Measurements from ENCODE around the gene ZNF497. TPM values are rescaled to one million over a fixed set of nuclear protein-coding genes. Genes with fewer than 3 reads are reported as not detected.
A peak's percentile ranks its signal among the peaks of the same experiment; 100 is the strongest.

Gene ZNF497
- total RNA-seq, 5 donors from 2014 or later (not counting 1 experiment from before 2014, with no cell fraction given): 0.98 to 3.4 (median 2.2) TPM

- Mint-ChIP-seq H3K27ac (no peak overlapping the region), H3K9me3 (no peaks in the 10 kb centered on the region), H3K4me1 (peaks cover 0 to 6% (median 5%) of the 10 kb centered on the region in 3 donors), H3K36me3 (peaks cover 50% of the 10 kb centered on the region), H3K4me3 (no peak overlapping the region), H3K27me3 (no peaks in the 10 kb centered on the region)
- ChIA-PET CTCF (no interaction called here), POLR2A (no interaction called here)
- 80% methylated on average over 1 of the region's 4 CpGs for WGBS (ENCODE audit: insufficient coverage)
- Histone ChIP-seq H3K4me1 (ENCODE audit: control insufficient read depth in 1 of 2, extremely low read depth in 1 of 2, insufficient read depth in 2 of 2, low read length in 2 of 2) (no peaks in the 10 kb centered on the region), H3K27ac (ENCODE audit: low read length) (no peak overlapping the region), H3K27me3 (replicated peaks in 1 of 2; ENCODE audit: control insufficient read depth in 2 of 2, extremely low read depth in 1 of 2, insufficient read depth in 2 of 2, low read length in 1 of 2) (no peaks in the 10 kb centered on the region), H3K9me3 (no peaks in the 10 kb centered on the region), H3K36me3 (ENCODE audit: control insufficient read depth in 2 of 2, extremely low read depth in 1 of 2, insufficient read depth in 1 of 2, low read length in 1 of 2) (peaks cover 11 to 17% of the 10 kb centered on the region in 2 donors), H3K4me3 (ENCODE audit: control insufficient read depth in 1 of 2, extremely low read depth in 1 of 2, low read length in 1 of 2) (no peak overlapping the region)
- no peak for ATAC-seq (replicated peaks in 1 of 4)
- no peak for DNase-seq
These were observed 25.7 kb downstream of the ZNF497 start for GRCh38 chr19:58336820-58337219.

GRCh38 chr19:58336216-58336615 is 26.3 kb downstream of the ZNF497 start:
- H3K4me1 Mint-ChIP-seq: peaks cover 0 to 6% (median 5%) of the 10 kb centered on the region in 3 donors
- DNase-seq (no peak), ATAC-seq (replicated peaks in 1 of 4) (no peak)
- CTCF ChIA-PET: no interaction called here
- Histone ChIP-seq H3K27me3 (replicated peaks in 1 of 2; ENCODE audit: control insufficient read depth in 2 of 2, extremely low read depth in 1 of 2, insufficient read depth in 2 of 2, low read length in 1 of 2) (no peaks in the 10 kb centered on the region), H3K9me3 (no peaks in the 10 kb centered on the region), H3K4me1 (ENCODE audit: control insufficient read depth in 1 of 2, extremely low read depth in 1 of 2, insufficient read depth in 2 of 2, low read length in 2 of 2) (no peaks in the 10 kb centered on the region), H3K36me3 (ENCODE audit: control insufficient read depth in 2 of 2, extremely low read depth in 1 of 2, insufficient read depth in 1 of 2, low read length in 1 of 2) (peaks cover 11 to 17% of the 10 kb centered on the region in 2 donors), H3K27ac (ENCODE audit: low read length) (no peak overlapping the region), H3K4me3 (ENCODE audit: control insufficient read depth in 1 of 2, extremely low read depth in 1 of 2, low read length in 1 of 2) (no peak overlapping the region)
- peaks cover 46% of the 10 kb centered on the region for H3K36me3 Mint-ChIP-seq
- no peaks in the 10 kb centered on the region for H3K9me3 Mint-ChIP-seq
- H3K27me3 Mint-ChIP-seq: no peaks in the 10 kb centered on the region
- no peak overlapping the region for H3K4me3 Mint-ChIP-seq
- 100% methylated on average over 1 of the region's 1 CpG for WGBS (ENCODE audit: insufficient coverage)
- POLR2A ChIA-PET: no interaction called here
- no peak overlapping the region for H3K27ac Mint-ChIP-seq

- Mint-ChIP-seq H3K27ac (no peak overlapping the region), H3K36me3 (peaks cover 42% of the 10 kb centered on the region), H3K27me3 (no peaks in the 10 kb centered on the region), H3K9me3 (no peaks in the 10 kb centered on the region), H3K4me3 (no peak overlapping the region), H3K4me1 (peaks cover 0 to 9% (median 6%) of the 10 kb centered on the region in 3 donors)
- no peaks in the 10 kb centered on the region for H3K4me1 ChIP-seq (ENCODE audit: control insufficient read depth in 1 of 2, extremely low read depth in 1 of 2, insufficient read depth in 2 of 2, low read length in 2 of 2)
- POLR2A ChIA-PET: no interaction called here
- no peak overlapping the region for H3K4me3 ChIP-seq (ENCODE audit: control insufficient read depth in 1 of 2, extremely low read depth in 1 of 2, low read length in 1 of 2)
- H3K36me3 ChIP-seq (ENCODE audit: control insufficient read depth in 2 of 2, extremely low read depth in 1 of 2, insufficient read depth in 1 of 2, low read length in 1 of 2): peaks cover 11 to 17% of the 10 kb centered on the region in 2 donors
- CTCF ChIA-PET: no interaction called here
- no CpG with 5 or more reads among the region's 3 CpGs for WGBS (ENCODE audit: insufficient coverage)
- no peak overlapping the region for H3K27ac ChIP-seq (ENCODE audit: low read length)
- H3K27me3 ChIP-seq (replicated peaks in 1 of 2; ENCODE audit: control insufficient read depth in 2 of 2, extremely low read depth in 1 of 2, insufficient read depth in 2 of 2, low read length in 1 of 2): no peaks in the 10 kb centered on the region
- DNase-seq: no peak
- no peaks in the 10 kb centered on the region for H3K9me3 ChIP-seq
- ATAC-seq (replicated peaks in 1 of 4): no peak
These were observed 26.9 kb downstream of the ZNF497 start for GRCh38 chr19:58335630-58336029.

GRCh38 chr19:58334691-58335249 is 27.8 kb downstream of the ZNF497 start:
- Histone ChIP-seq H3K27ac (ENCODE audit: low read length) (no peak overlapping the region), H3K9me3 (no peaks in the 10 kb centered on the region), H3K27me3 (replicated peaks in 1 of 2; ENCODE audit: control insufficient read depth in 2 of 2, extremely low read depth in 1 of 2, insufficient read depth in 2 of 2, low read length in 1 of 2) (no peaks in the 10 kb centered on the region), H3K4me1 (ENCODE audit: control insufficient read depth in 1 of 2, extremely low read depth in 1 of 2, insufficient read depth in 2 of 2, low read length in 2 of 2) (no peaks in the 10 kb centered on the region), H3K4me3 (ENCODE audit: control insufficient read depth in 1 of 2, extremely low read depth in 1 of 2, low read length in 1 of 2) (no peak overlapping the region), H3K36me3 (ENCODE audit: control insufficient read depth in 2 of 2, extremely low read depth in 1 of 2, insufficient read depth in 1 of 2, low read length in 1 of 2) (peaks cover 11 to 17% of the 10 kb centered on the region in 2 donors)
- Mint-ChIP-seq H3K36me3 (peaks cover 38% of the 10 kb centered on the region), H3K4me3 (no peak overlapping the region), H3K9me3 (no peaks in the 10 kb centered on the region), H3K27me3 (no peaks in the 10 kb centered on the region), H3K4me1 (peaks cover 0 to 10% (median 3%) of the 10 kb centered on the region in 3 donors), H3K27ac (no peak overlapping the region)
- ChIA-PET CTCF (no interaction called here), POLR2A (no interaction called here)
- ATAC-seq (replicated peaks in 1 of 4) (no peak), DNase-seq (no peak)
- WGBS (ENCODE audit: insufficient coverage): 92% methylated on average over 14 of the region's 19 CpGs

- WGBS (ENCODE audit: insufficient coverage): no CpG with 5 or more reads among the region's 1 CpG
- Mint-ChIP-seq H3K4me1 (peaks cover 2 to 9% (median 7%) of the 10 kb centered on the region in 3 donors), H3K27ac (no peak overlapping the region), H3K4me3 (no peak overlapping the region), H3K27me3 (no peaks in the 10 kb centered on the region), H3K9me3 (no peaks in the 10 kb centered on the region), H3K36me3 (peaks cover 22% of the 10 kb centered on the region)
- no peak overlapping the region for H3K27ac ChIP-seq (ENCODE audit: low read length)
- no peaks in the 10 kb centered on the region for H3K27me3 ChIP-seq (replicated peaks in 1 of 2; ENCODE audit: control insufficient read depth in 2 of 2, extremely low read depth in 1 of 2, insufficient read depth in 2 of 2, low read length in 1 of 2)
- no peaks in the 10 kb centered on the region for H3K9me3 ChIP-seq
- H3K4me3 ChIP-seq (ENCODE audit: control insufficient read depth in 1 of 2, extremely low read depth in 1 of 2, low read length in 1 of 2): no peak overlapping the region
- CTCF ChIA-PET: no interaction called here
- DNase-seq (no peak), ATAC-seq (replicated peaks in 1 of 4) (no peak)
- POLR2A ChIA-PET: no interaction called here
- peaks cover 2 to 9% of the 10 kb centered on the region in 2 donors for H3K36me3 ChIP-seq (ENCODE audit: control insufficient read depth in 2 of 2, extremely low read depth in 1 of 2, insufficient read depth in 1 of 2, low read length in 1 of 2)
- H3K4me1 ChIP-seq (ENCODE audit: control insufficient read depth in 1 of 2, extremely low read depth in 1 of 2, insufficient read depth in 2 of 2, low read length in 2 of 2): peaks cover 0 to 7% of the 10 kb centered on the region in 2 experiments
These were observed 29.9 kb downstream of the ZNF497 start for GRCh38 chr19:58332697-58333096.

GRCh38 chr19:58330458-58330857 is 32.1 kb downstream of the ZNF497 start:
- H3K27ac Mint-ChIP-seq: no peak overlapping the region
- peaks cover 2 to 9% (median 7%) of the 10 kb centered on the region in 3 donors for H3K4me1 Mint-ChIP-seq
- H3K36me3 Mint-ChIP-seq: peaks cover 10% of the 10 kb centered on the region
- no peak overlapping the region for H3K4me3 Mint-ChIP-seq
- Histone ChIP-seq H3K9me3 (no peaks in the 10 kb centered on the region), H3K27ac (ENCODE audit: low read length) (no peak overlapping the region), H3K4me1 (ENCODE audit: control insufficient read depth in 1 of 2, extremely low read depth in 1 of 2, insufficient read depth in 2 of 2, low read length in 2 of 2) (peaks cover 10 to 28% of the 10 kb centered on the region in 2 experiments), H3K27me3 (replicated peaks in 1 of 2; ENCODE audit: control insufficient read depth in 2 of 2, extremely low read depth in 1 of 2, insufficient read depth in 2 of 2, low read length in 1 of 2) (no peaks in the 10 kb centered on the region), H3K36me3 (ENCODE audit: control insufficient read depth in 2 of 2, extremely low read depth in 1 of 2, insufficient read depth in 1 of 2, low read length in 1 of 2) (peaks cover 0 to 2% of the 10 kb centered on the region in 2 donors), H3K4me3 (ENCODE audit: control insufficient read depth in 1 of 2, extremely low read depth in 1 of 2, low read length in 1 of 2) (no peak overlapping the region)
- no peak for DNase-seq
- H3K9me3 Mint-ChIP-seq: no peaks in the 10 kb centered on the region
- H3K27me3 Mint-ChIP-seq: no peaks in the 10 kb centered on the region
- ChIA-PET CTCF (no interaction called here), POLR2A (no interaction called here)
- no peak for ATAC-seq (replicated peaks in 1 of 4)
- 100% methylated on average over 2 of the region's 4 CpGs for WGBS (ENCODE audit: insufficient coverage)

- ATAC-seq (replicated peaks in 1 of 4) (no peak), DNase-seq (peak in 2 of 35 experiments; percentile 15 to 16)
- Histone ChIP-seq H3K27ac (ENCODE audit: low read length) (no peak overlapping the region), H3K36me3 (ENCODE audit: control insufficient read depth in 2 of 2, extremely low read depth in 1 of 2, insufficient read depth in 1 of 2, low read length in 1 of 2) (no peaks in the 10 kb centered on the region), H3K4me1 (ENCODE audit: control insufficient read depth in 1 of 2, extremely low read depth in 1 of 2, insufficient read depth in 2 of 2, low read length in 2 of 2) (peaks cover 10 to 32% of the 10 kb centered on the region in 2 experiments), H3K9me3 (no peaks in the 10 kb centered on the region), H3K4me3 (ENCODE audit: control insufficient read depth in 1 of 2, extremely low read depth in 1 of 2, low read length in 1 of 2) (no peak overlapping the region), H3K27me3 (replicated peaks in 1 of 2; ENCODE audit: control insufficient read depth in 2 of 2, extremely low read depth in 1 of 2, insufficient read depth in 2 of 2, low read length in 1 of 2) (no peaks in the 10 kb centered on the region)
- 82% methylated on average over 9 of the region's 10 CpGs for WGBS (ENCODE audit: insufficient coverage)
- H3K9me3 Mint-ChIP-seq: no peaks in the 10 kb centered on the region
- POLR2A ChIA-PET: no interaction called here
- CTCF ChIA-PET: no interaction called here
- peaks cover 2 to 9% (median 7%) of the 10 kb centered on the region in 3 donors for H3K4me1 Mint-ChIP-seq
- no peaks in the 10 kb centered on the region for H3K27me3 Mint-ChIP-seq
- H3K4me3 Mint-ChIP-seq: no peak overlapping the region
- H3K36me3 Mint-ChIP-seq: no peaks in the 10 kb centered on the region
- no peak overlapping the region for H3K27ac Mint-ChIP-seq
These were observed 33.6 kb downstream of the ZNF497 start for GRCh38 chr19:58328999-58329398.

Data from T-cell (primary cell).